ENCODE results near the gene MSH3. TPM values are rescaled to one million over a fixed set of nuclear protein-coding genes. Genes with fewer than 3 reads are reported as not detected.
"Not testable (repeated sequence)": the region's sequence is repeated elsewhere in the genome, so short reads cannot be mapped to it uniquely, and the experiment has no call there.

MSH3 gene
- total RNA-seq, 4 donors from 2014 or later: 10.0 to 16.8 (median 13.1) TPM

DNA sequence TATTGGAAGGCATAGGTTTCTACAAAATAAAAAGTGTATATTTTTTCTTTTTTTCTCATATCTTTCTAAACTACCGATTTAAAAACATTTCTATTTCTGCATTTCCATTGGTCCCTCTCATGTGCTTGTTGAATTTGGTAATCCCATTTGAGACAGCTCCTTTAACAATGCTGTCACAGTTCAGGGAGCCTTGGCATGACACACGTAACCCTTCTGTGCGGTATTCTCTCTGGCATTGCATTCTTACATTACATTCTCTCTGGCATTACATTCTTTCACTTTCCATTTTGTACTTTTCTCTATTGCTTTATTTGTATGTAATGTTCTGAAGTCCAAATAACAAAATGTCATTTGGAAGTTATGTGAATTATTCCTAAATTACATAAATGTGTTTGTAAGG, 155.0 kb downstream of the MSH3 start:
- TF ChIP-seq, protein P1, sequence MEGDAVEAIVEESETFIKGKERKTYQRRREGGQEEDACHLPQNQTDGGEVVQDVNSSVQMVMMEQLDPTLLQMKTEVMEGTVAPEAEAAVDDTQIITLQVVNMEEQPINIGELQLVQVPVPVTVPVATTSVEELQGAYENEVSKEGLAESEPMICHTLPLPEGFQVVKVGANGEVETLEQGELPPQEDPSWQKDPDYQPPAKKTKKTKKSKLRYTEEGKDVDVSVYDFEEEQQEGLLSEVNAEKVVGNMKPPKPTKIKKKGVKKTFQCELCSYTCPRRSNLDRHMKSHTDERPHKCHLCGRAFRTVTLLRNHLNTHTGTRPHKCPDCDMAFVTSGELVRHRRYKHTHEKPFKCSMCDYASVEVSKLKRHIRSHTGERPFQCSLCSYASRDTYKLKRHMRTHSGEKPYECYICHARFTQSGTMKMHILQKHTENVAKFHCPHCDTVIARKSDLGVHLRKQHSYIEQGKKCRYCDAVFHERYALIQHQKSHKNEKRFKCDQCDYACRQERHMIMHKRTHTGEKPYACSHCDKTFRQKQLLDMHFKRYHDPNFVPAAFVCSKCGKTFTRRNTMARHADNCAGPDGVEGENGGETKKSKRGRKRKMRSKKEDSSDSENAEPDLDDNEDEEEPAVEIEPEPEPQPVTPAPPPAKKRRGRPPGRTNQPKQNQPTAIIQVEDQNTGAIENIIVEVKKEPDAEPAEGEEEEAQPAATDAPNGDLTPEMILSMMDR (IDR thresholded peaks at IDR 0.05): no peak
- DNase-seq (ENCODE audit: low spot score) (no peak), ATAC-seq (ENCODE audit: low FRiP score) (no peak)

DNA sequence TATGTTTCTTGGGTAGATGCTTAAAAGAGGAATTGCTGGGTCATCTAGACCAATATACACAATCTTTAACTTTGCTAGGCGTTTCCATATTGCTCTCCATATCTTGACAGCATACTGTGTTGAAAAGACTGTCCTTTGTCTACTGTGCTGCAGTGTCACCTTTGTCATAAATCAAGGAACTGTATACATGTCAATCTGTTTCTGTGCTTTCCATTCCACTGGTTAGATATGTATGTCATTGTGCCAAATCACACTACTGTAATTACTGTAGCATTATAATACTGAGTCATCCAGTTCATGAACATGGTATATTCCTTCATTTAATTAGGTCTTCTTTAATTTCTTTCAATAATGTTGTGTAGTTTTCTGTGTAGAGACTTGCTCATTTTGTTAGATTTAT, 156.0 kb downstream of the MSH3 start:
- ATAC-seq (ENCODE audit: low FRiP score) (no peak), DNase-seq (ENCODE audit: low spot score) (no peak)
- TF ChIP-seq, protein P1 (IDR thresholded peaks at IDR 0.05): no peak

DNA sequence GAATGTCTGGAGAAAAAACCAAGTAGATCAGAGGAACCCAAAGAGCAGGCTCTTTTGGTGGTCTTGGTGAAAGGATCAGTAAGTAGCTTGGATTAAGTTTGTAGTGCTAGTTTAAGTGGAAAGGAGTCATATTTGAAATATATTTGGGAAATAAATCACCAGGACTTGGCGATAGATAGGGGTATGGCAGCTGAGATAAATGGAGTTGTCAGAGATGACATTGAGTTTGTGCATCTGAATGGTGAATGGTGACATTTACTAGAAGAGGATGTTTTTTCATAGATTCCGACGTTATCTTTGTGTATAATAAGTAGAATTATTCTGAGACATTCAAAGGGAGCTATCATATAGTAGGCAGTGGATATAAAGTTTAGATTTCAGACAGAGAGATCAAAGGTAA, 162.1 kb downstream of the MSH3 start:
- ATAC-seq (ENCODE audit: low FRiP score) (no peak), DNase-seq (ENCODE audit: low spot score) (no peak)
- TF ChIP-seq, protein P1 (IDR thresholded peaks at IDR 0.05): no peak

DNA sequence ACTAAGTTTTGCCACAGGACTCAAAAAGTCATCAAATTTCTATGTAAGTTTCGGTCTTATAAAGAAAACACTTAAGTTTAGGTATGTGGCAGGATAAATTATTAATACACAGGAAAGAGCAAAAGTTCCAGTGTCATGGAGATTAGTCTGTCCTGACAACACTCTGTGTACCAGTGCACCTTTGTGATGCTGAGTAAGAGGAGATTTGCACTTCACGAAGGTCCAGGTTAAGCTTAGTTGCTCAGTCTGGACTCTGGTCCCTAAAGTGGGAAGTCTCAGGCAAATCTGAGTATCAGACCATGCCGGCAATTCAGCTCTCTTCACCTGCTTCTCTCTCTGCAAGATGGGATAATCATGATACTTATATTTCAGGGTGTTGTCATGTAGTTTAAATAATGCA, 166.2 kb downstream of the MSH3 start:
- no peak for DNase-seq (ENCODE audit: low spot score)
- ATAC-seq (ENCODE audit: low FRiP score): no peak
- TF ChIP-seq, protein P1 (IDR thresholded peaks at IDR 0.05): no peak

DNA sequence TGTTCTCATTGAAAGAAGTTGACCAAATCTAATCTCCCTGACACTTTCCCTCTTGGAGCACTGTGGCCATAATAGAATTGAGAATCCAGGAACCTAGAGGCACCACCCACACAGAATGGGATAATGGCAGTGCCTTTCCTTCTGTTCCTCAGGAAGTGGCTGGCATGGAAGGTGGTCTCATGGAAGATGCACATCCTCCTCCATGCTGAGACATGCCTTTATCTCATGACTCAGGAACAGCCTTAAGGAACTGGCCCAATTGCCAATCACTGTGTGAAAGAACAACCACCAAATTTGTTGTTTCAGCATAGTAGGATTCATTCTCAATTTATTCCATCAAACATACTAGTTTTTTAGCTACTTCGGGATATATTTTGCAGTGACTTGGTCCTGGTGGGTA, 168.2 kb downstream of the MSH3 start:
- TF ChIP-seq, protein P1 (IDR thresholded peaks at IDR 0.05): no peak
- ATAC-seq (ENCODE audit: low FRiP score): no peak

DNA sequence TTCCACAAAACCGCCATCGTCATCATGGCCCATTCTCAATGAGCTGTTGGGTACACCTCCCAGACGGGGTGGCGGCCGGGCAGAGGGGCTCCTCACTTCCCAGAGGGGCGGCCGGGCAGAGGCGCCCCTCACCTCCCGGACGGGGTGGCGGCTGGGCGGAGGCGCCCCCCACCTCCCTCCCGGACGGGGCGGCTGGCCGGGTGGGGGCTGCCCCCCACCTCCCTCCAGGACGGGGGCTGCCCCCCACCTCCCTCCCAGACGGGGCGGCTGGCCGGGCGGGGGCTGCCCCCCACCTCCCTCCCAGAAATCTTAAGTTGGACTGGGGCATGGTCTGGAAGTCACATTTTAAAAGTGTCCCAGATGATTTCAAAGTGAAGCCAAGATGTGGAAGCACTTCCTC, 169.7 kb downstream of the MSH3 start:
- ATAC-seq (ENCODE audit: low FRiP score): not testable (repeated sequence)

More for the DNA sequence above, 168.2 kb downstream of the MSH3 start:
- DNase-seq (ENCODE audit: low spot score): no peak

DNA sequence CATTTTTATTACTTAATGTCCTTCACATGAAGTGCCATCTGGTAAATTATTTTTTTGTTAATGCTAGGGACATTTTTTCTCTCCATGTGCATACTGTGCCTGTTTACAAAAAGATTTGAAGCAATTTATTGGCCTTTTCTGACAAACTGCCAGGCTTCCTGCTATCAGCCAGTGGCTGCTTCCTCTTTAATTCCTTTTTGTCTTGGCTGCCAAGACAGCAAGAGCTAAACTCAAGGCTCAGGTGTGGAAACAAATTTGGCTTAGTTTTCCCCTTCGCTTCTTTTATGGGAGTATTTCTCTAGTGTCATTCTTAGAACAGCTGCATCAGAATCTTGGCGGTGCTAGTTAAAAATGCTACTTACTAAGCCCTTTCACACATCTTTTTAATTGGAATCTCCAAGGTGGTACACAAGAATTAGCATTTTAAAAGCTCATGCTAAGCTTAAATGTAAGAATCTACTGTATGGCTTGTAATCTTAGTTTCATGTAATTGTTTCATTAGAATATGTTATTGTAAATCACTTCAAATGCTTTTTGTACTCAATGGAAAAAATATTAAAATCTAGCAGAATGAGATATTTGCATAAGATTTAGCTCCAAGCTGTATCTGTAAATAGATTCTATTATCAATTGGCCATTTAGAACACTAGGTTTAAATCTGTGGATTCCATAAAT, 171.5 kb downstream of the MSH3 start:
- TF ChIP-seq, protein P1 (IDR thresholded peaks at IDR 0.05): no peak
- no peak for ATAC-seq (ENCODE audit: low FRiP score)

More for the DNA sequence above, 169.7 kb downstream of the MSH3 start:
- not testable (repeated sequence) for DNase-seq (ENCODE audit: low spot score)

More for the DNA sequence above, 171.5 kb downstream of the MSH3 start:
- DNase-seq (ENCODE audit: low spot score): no peak

Data from omental fat pad (tissue), 4 donors.